ENCODE data around the gene ADGRB3. TPM values are rescaled to one million over a fixed set of nuclear protein-coding genes. Genes with fewer than 3 reads are reported as not detected.

The ADGRB3 gene
- total RNA-seq, 3 donors from 2014 or later, result 0.43 to 7.8 (median 0.72) TPM

GRCh38 chr6:69390125-69390524, 755.0 kb downstream of the ADGRB3 start:
- intact Hi-C loops (cut with DNase I, micrococcal nuclease), result no loop called here
- Histone ChIP-seq H3K9me3 (no peaks in the 10 kb centered on the region), H3K4me1 (ENCODE audit: low read depth) (no peaks in the 10 kb centered on the region), H3K36me3 (ENCODE audit: low read depth) (no peaks in the 10 kb centered on the region), H3K4me3 (no peak overlapping the region)
- DNase-seq (no peak), ATAC-seq (no peak)
- TF ChIP-seq CTCF (IDR thresholded peaks at IDR 0.05), result no peak

GRCh38 chr6:69391106-69391505, 756.0 kb downstream of the ADGRB3 start:
- ATAC-seq, result no peak

GRCh38 chr6:69392745-69393144, 757.7 kb downstream of the ADGRB3 start:
- ATAC-seq (no peak), DNase-seq (no peak)
- TF ChIP-seq CTCF (IDR thresholded peaks at IDR 0.05), result no peak
- Histone ChIP-seq H3K9me3 (no peaks in the 10 kb centered on the region), H3K4me1 (ENCODE audit: low read depth) (no peaks in the 10 kb centered on the region), H3K4me3 (no peak overlapping the region), H3K36me3 (ENCODE audit: low read depth) (no peaks in the 10 kb centered on the region)
- intact Hi-C loops (cut with DNase I, micrococcal nuclease), result no loop called here

More at GRCh38 chr6:69391106-69391505, 756.0 kb downstream of the ADGRB3 start:
- intact Hi-C loops (cut with DNase I, micrococcal nuclease), result no loop called here
- H3K4me1 ChIP-seq (ENCODE audit: low read depth), result no peaks in the 10 kb centered on the region
- H3K4me3 ChIP-seq, result no peak overlapping the region
- H3K36me3 ChIP-seq (ENCODE audit: low read depth), result no peaks in the 10 kb centered on the region
- no peak for TF ChIP-seq CTCF (IDR thresholded peaks at IDR 0.05)
- no peak for DNase-seq
- no peaks in the 10 kb centered on the region for H3K9me3 ChIP-seq

GRCh38 chr6:69398311-69398710, 763.2 kb downstream of the ADGRB3 start:
- intact Hi-C loops (cut with DNase I, micrococcal nuclease), result no loop called here
- no peak for DNase-seq
- H3K36me3 ChIP-seq (ENCODE audit: low read depth), result no peaks in the 10 kb centered on the region
- no peak for ATAC-seq
- no peak overlapping the region for H3K4me3 ChIP-seq
- no peaks in the 10 kb centered on the region for H3K4me1 ChIP-seq (ENCODE audit: low read depth)
- no peaks in the 10 kb centered on the region for H3K9me3 ChIP-seq
- TF ChIP-seq CTCF (IDR thresholded peaks at IDR 0.05), result no peak

- H3K4me1 ChIP-seq (ENCODE audit: low read depth), result no peaks in the 10 kb centered on the region
- H3K9me3 ChIP-seq, result no peaks in the 10 kb centered on the region
- intact Hi-C loops (cut with DNase I, micrococcal nuclease), result no loop called here
- no peak overlapping the region for H3K4me3 ChIP-seq
- H3K36me3 ChIP-seq (ENCODE audit: low read depth), result no peaks in the 10 kb centered on the region
- ATAC-seq, result no peak
- DNase-seq, result no peak
- TF ChIP-seq CTCF (IDR thresholded peaks at IDR 0.05), result no peak
Observed at GRCh38 chr6:69398729-69399128, 763.6 kb downstream of the ADGRB3 start.

- TF ChIP-seq CTCF (IDR thresholded peaks at IDR 0.05), result no peak
- no peaks in the 10 kb centered on the region for H3K4me1 ChIP-seq (ENCODE audit: low read depth)
- intact Hi-C loops (cut with DNase I, micrococcal nuclease), result no loop called here
- ATAC-seq, result no peak
- no peaks in the 10 kb centered on the region for H3K9me3 ChIP-seq
- DNase-seq, result no peak
- no peak overlapping the region for H3K4me3 ChIP-seq
- no peaks in the 10 kb centered on the region for H3K36me3 ChIP-seq (ENCODE audit: low read depth)
Observed at GRCh38 chr6:69408886-69409285, 773.8 kb downstream of the ADGRB3 start.

Data from mucosa of descending colon (tissue), 3 donors.